Activated CD4-positive, alpha-beta memory T cell treated with anti-CD3 and anti-CD28 coated beads, Interleukin-2, amount 10 ng/mL, durations not matched to agents 7 days and 5 days (primary cell): Measurements from ENCODE around the gene USP27X. TPM values are rescaled to one million over a fixed set of nuclear protein-coding genes. Genes with fewer than 3 reads are reported as not detected.

Source experiments
- CTCF ChIA-PET: fragments of 350-600 bp; sonication (Branson Sonifier 250); formaldehyde crosslinking; loops from one replicate; lab custom pipeline; 2021; ENCODE audit warnings: antibody characterized with exemption, inconsistent platforms; lab: Charles Lee
- POLR2A ChIA-PET: fragments of 350-600 bp; sonication (Branson Sonifier 250); formaldehyde crosslinking; loops from one replicate; lab custom pipeline; 2021; ENCODE audit warnings: antibody characterized with exemption; lab: Charles Lee
- DNase-seq: peaks from one replicate; pipeline ENCODE4 v3.0.0-alpha.2; 2020
- H3K27ac Mint-ChIP-seq: one replicate; pipeline ENCODE4 v1.8.0; 2021; ENCODE audit warnings: mild to moderate bottlenecking, mixed read lengths
- H3K27me3 Mint-ChIP-seq: one replicate; pipeline ENCODE4 v1.8.0; 2021; ENCODE audit warnings: mixed read lengths
- H3K36me3 Mint-ChIP-seq: one replicate; pipeline ENCODE4 v1.8.0; 2021; ENCODE audit warnings: low read depth, mixed read lengths
- H3K4me1 Mint-ChIP-seq: one replicate; pipeline ENCODE4 v1.8.0; 2021; ENCODE audit warnings: mixed read lengths
- H3K4me3 Mint-ChIP-seq: one replicate; pipeline ENCODE4 v1.8.0; 2021; ENCODE audit warnings: mild to moderate bottlenecking, mixed read lengths
- H3K9me3 Mint-ChIP-seq: one replicate; pipeline ENCODE4 v1.8.0; 2021; ENCODE audit warnings: mixed read lengths
- total RNA-seq, 2 experiments: library from RNA; stranded (reverse); gene quantifications; one replicate each; pipeline ENCODE4 v1.2.3, GENCODE V29; 2021

Gene USP27X
- 1 to 10 TPM; 2.1 to 2.4 TPM for total RNA-seq

DNA sequence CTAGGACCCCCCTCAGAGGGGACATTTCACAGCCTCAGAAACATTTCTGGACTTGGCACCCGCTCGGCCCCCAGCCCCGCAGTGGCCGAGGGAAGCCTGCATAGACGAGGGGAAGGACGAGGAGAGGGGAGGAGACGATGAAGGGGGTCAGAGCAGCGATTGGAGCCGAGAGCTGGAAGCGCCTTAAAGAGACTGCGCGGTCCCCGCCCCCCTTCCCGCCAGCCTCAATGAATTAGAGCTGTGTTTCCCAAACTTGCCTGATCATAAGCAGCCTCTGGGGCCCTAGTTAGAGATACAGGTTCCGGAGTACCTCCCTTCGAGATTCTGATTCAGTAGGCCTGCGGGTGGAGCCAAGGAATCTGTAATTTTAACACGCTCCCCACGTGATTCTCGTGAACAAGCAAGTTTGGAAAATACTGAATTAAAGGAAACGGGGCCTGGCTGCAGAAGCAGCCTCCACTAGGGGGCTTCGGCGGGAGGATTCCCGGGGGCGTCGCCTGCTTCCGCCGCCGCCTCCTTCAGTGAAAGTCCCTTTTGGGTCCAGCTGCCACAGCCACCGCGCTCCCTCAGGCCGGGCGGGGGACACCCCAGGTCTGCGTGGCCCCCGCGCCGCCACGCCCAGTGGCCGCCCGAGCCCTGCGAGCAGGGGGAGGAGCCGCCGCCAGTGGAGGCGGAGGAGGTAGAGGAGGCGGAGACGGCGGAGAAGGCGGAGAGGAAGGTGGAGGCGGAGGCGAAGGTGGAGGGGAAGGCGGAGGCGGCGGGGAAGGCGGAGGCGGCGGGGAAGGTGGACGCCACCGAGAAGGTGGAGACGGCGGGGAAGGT lies at the start of gene USP27X:
Gene USP27X (plus strand): TSS at position 651 of the 822 bp plus-strand sequence. CDS start 824 bp downstream, outside the sequence.
- H3K27me3 Mint-ChIP-seq, result peaks cover 2% of the 10 kb centered on the region
- POLR2A ChIA-PET, result interaction anchor here (0.8 to 1.5 kb wide), 2 partner anchors 42 to 43 kb away, joined by 3 read pairs; partner anchors contain the start of gene CLCN5
- no peaks in the 10 kb centered on the region for H3K9me3 Mint-ChIP-seq
- peak within 1 kb of the TSS; percentile 44 for H3K27ac Mint-ChIP-seq
- H3K4me1 Mint-ChIP-seq, result peaks cover 18% of the 10 kb centered on the region
- DNase-seq, result peak; percentile 84
- peak within 1 kb of the TSS; percentile 74 for H3K4me3 Mint-ChIP-seq
- H3K36me3 Mint-ChIP-seq, result no peaks in the 10 kb centered on the region
- CTCF ChIA-PET, result interaction anchor here (0.6 to 2.6 kb wide), 5 partner anchors 23 to 43 kb away, joined by 3 to 17 read pairs (median 5); partner anchors contain the start of gene CLCN5

DNA sequence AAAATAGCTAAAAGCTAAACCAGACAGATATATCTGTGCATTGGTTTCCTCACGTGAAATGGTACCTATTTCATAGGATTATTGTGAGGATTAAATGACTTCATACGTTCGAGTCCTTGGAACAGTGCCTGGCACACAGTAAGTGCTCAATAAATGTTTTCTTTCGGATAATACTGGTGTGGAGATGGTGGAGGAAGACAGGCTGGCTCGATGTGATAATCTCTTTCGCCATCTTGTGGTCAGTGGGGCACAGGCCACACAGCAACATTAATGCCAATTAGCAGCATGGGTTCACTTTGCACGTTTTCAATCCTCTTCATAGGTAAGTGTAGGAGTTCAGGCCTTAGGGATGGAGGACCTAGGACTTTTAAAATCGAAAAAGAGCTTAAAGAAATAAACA lies 40.9 kb upstream of the USP27X start:
- Mint-ChIP-seq H3K9me3 (no peaks in the 10 kb centered on the region), H3K36me3 (no peaks in the 10 kb centered on the region), H3K27ac (no peak overlapping the region), H3K4me1 (no peaks in the 10 kb centered on the region), H3K27me3 (peaks cover 3% of the 10 kb centered on the region), H3K4me3 (no peak overlapping the region)
- POLR2A ChIA-PET, result no interaction called here
- CTCF ChIA-PET, result no interaction called here
- no peak for DNase-seq

DNA sequence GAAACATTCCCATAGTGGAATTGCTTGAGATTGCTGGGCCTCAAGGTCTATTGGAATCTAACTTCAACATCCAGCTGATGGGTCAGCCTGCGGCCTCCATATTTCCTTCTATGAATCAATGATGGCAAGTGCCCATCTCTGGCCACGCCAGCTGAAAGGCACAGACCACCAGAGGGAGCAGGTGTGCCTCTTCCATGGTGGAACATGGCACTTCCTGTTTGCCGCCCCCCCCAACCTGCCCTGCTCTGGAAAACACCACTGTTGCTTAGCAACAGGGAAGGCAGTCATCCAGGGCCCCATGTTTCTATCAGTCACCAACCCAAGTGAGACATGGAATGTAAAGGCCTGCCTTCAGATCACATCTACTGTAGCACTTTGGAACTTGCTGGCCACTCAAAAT lies 38.6 kb upstream of the USP27X start:
- peak; percentile 16 for DNase-seq
- Mint-ChIP-seq H3K36me3 (no peaks in the 10 kb centered on the region), H3K4me3 (no peak overlapping the region), H3K9me3 (no peaks in the 10 kb centered on the region), H3K27ac (no peak overlapping the region), H3K4me1 (no peaks in the 10 kb centered on the region), H3K27me3 (no peaks in the 10 kb centered on the region)
- POLR2A ChIA-PET, result no interaction called here
- CTCF ChIA-PET, result interaction anchor here (1.0 kb wide), 1 partner anchor 36 kb away, joined by 3 read pairs; no protein-coding TSS in a partner anchor

DNA sequence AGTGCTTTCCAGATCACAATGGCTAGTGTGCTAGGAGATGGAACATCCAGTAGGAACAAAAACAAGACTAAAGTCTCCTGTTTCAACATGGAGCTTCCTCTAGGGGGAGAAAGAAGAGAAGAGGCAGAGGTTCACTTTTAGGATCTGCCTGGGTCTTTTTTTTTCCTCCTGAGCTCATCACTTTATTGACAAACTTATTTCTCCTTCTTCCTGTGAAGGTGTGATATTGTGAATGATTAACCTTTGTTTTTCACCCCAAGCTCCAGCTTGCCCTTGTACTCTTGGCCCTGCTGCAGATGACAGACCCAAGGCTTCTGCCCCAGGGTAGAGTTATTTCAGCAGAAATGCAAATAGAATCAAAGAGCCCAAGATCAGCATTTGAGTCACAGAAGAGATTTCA lies 36.7 kb upstream of the USP27X start:
- POLR2A ChIA-PET, result no interaction called here
- no peak for DNase-seq
- Mint-ChIP-seq H3K27ac (no peak overlapping the region), H3K4me3 (no peak overlapping the region), H3K9me3 (no peaks in the 10 kb centered on the region), H3K27me3 (no peaks in the 10 kb centered on the region), H3K4me1 (no peaks in the 10 kb centered on the region), H3K36me3 (no peaks in the 10 kb centered on the region)
- CTCF ChIA-PET, result no interaction called here

GRCh38 chrX:49844611-49845010 lies 34.7 kb upstream of the USP27X start:
- POLR2A ChIA-PET, result no interaction called here
- no peak overlapping the region for H3K27ac Mint-ChIP-seq

DNA sequence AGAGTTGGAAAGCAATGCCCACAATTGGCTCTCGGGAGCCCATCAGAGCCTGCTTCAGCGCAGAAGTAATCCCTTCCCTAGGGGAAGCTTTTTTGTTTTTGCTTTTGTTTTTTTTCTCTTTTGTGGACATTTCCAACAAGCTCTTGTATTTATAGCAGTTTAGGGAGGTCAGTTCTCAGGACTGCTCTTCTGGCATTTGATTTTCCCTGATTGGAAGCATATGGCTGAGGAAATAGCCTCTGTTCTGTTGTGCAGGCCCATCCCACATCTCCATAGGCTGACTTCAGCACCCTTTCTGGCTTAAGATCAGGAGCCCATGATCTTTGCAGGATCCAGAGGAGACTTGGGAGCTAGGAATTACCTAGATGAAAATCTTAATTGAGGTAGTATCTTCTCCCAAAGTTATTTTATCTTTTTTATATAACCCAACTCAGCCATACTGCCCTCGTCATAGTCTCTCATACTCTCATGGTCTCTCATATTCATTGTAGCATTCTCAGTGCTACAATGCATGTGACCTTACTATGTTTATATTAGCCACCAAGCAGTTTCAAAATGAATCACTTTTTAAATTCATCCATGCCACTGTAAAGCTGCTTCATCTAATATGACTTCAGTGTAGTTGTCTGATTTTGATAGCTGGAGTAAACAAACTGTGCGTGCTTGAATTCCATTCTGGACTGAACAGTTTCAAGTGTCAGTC lies 33.4 kb upstream of the USP27X start:
- Mint-ChIP-seq H3K4me1 (no peaks in the 10 kb centered on the region), H3K4me3 (no peak overlapping the region), H3K36me3 (no peaks in the 10 kb centered on the region), H3K27ac (no peak overlapping the region), H3K27me3 (peaks cover 3% of the 10 kb centered on the region), H3K9me3 (no peaks in the 10 kb centered on the region)
- ChIA-PET POLR2A (no interaction called here), CTCF (interaction anchor here (1.9 kb wide), 1 partner anchor 34 kb away, joined by 5 read pairs; the partner anchor contains the start of gene USP27X)
- DNase-seq, result no peak

More at GRCh38 chrX:49844611-49845010, 34.7 kb upstream of the USP27X start:
- Mint-ChIP-seq H3K4me1 (no peaks in the 10 kb centered on the region), H3K27me3 (no peaks in the 10 kb centered on the region), H3K9me3 (no peaks in the 10 kb centered on the region), H3K36me3 (no peaks in the 10 kb centered on the region), H3K4me3 (no peak overlapping the region)
- DNase-seq, result no peak
- CTCF ChIA-PET, result no interaction called here

DNA sequence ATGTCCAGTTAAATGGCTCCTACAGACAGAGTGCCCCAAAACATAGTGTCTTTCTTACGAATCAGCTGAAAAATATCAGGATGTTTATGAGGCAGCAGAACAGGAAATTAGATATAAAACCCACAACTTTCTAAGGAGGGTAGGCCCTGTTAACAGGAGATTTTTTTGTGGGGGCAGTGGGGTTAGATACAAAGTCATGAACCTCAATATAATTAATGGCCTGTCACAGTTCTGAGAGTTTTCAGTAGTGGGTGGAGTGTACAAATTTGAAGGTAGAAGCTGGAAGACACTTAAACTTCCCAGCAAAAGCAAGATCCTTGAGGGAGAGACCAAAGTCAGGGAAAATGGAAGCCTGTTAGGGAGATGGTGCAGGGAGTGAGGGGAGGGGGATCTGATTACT lies 32.8 kb upstream of the USP27X start:
- no peak for DNase-seq
- H3K27ac Mint-ChIP-seq, result no peak overlapping the region
- ChIA-PET POLR2A (no interaction called here), CTCF (interaction anchor here (1.9 kb wide), 1 partner anchor 33 kb away, joined by 5 read pairs; the partner anchor contains the start of gene USP27X)
- peaks cover 3% of the 10 kb centered on the region for H3K27me3 Mint-ChIP-seq
- no peaks in the 10 kb centered on the region for H3K4me1 Mint-ChIP-seq
- H3K4me3 Mint-ChIP-seq, result no peak overlapping the region
- H3K9me3 Mint-ChIP-seq, result no peaks in the 10 kb centered on the region
- H3K36me3 Mint-ChIP-seq, result no peaks in the 10 kb centered on the region

GRCh38 chrX:49848275-49848674 lies 31.0 kb upstream of the USP27X start:
- ChIA-PET POLR2A (no interaction called here), CTCF (no interaction called here)
- no peaks in the 10 kb centered on the region for H3K4me1 Mint-ChIP-seq
- no peak overlapping the region for H3K27ac Mint-ChIP-seq
- no peak for DNase-seq
- no peaks in the 10 kb centered on the region for H3K9me3 Mint-ChIP-seq
- peaks cover 3% of the 10 kb centered on the region for H3K27me3 Mint-ChIP-seq
- H3K4me3 Mint-ChIP-seq, result no peak overlapping the region
- no peaks in the 10 kb centered on the region for H3K36me3 Mint-ChIP-seq

DNA sequence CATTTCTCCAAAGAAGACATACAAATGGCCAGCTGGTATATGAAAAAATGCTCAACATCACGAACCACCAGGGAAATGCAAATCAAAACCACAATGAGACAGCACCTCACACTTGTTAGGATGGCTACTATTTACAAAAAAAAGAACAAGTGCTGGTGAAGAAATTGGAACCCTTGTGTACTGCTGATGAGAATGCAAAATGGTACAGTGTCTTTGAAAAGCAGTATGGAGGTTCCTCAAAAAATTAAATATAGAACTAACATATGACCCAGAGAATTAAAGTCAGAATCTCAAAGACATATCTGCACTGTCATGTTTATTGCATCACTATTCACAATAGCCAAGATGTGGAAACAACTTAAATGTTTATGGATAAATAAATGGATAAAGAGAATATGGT lies 29.3 kb upstream of the USP27X start:
- Mint-ChIP-seq H3K36me3 (no peaks in the 10 kb centered on the region), H3K9me3 (no peaks in the 10 kb centered on the region), H3K4me3 (no peak overlapping the region), H3K27me3 (peaks cover 3% of the 10 kb centered on the region), H3K27ac (no peak overlapping the region), H3K4me1 (no peaks in the 10 kb centered on the region)
- DNase-seq, result no peak
- CTCF ChIA-PET, result no interaction called here
- POLR2A ChIA-PET, result no interaction called here

DNA sequence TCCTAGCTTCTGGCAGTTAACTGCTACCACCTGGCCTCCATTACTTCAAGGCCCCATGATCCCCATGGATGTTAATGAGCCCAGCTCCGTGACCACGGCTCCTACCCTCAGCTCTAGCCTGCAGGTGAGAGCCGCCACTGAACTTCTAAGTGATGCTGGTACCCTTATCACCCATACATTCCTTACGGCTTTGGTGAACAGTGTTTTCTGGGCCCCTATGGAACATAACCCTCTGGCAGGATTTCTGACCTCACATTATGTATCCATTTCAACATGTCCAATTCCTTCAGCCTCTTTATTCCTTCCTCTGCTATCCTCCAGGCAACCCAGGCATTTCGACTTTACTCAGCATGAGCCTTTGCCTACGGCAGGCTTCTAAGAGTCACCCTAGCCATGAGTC lies 25.6 kb upstream of the USP27X start:
- Mint-ChIP-seq H3K4me1 (no peaks in the 10 kb centered on the region), H3K27me3 (peaks cover 3% of the 10 kb centered on the region), H3K27ac (no peak overlapping the region), H3K36me3 (no peaks in the 10 kb centered on the region), H3K4me3 (no peak overlapping the region), H3K9me3 (no peaks in the 10 kb centered on the region)
- POLR2A ChIA-PET, result no interaction called here
- CTCF ChIA-PET, result no interaction called here
- no peak for DNase-seq

DNA sequence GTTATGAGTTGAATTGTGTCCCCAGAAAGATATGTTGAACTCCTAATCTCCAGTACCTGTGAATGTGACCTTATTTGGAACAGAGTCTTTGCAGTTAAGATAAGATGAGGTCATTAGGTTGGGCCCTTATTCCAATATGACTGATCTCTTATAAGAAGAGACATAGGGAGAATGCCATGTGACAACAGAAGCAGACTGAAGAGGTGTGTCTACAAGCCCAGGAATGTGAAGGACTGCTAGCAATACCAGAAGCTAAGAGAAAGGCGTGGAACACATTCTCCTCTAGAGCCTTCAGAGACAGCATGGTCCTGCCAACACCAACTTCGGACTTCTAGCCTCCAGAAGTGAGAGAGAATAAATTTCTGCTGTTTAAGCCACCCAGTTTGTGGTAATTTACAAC lies 22.5 kb upstream of the USP27X start:
- POLR2A ChIA-PET, result no interaction called here
- CTCF ChIA-PET, result no interaction called here
- no peaks in the 10 kb centered on the region for H3K4me1 Mint-ChIP-seq
- no peak for DNase-seq
- no peaks in the 10 kb centered on the region for H3K36me3 Mint-ChIP-seq
- H3K27ac Mint-ChIP-seq, result no peak overlapping the region
- H3K27me3 Mint-ChIP-seq, result peaks cover 2% of the 10 kb centered on the region
- no peaks in the 10 kb centered on the region for H3K9me3 Mint-ChIP-seq
- no peak overlapping the region for H3K4me3 Mint-ChIP-seq

DNA sequence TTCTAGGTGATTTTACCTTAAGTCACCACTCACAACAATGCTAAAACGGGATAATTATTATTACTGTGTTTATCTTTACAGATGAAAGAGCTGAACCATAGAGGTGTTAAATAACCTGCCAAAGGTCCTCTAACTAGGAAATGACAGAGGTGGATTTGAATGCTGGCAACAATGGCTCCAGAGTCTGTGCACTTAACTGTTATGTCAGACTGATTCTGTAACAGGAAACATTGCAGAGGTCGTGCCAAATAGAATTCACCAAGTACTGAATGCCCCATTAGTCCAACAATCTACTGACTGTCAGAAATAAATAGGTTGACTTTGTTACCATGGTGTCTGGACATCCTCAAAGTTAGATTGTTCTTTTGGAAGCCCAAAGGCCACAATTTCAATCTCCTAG lies 20.9 kb upstream of the USP27X start:
- Mint-ChIP-seq H3K27me3 (peaks cover 2% of the 10 kb centered on the region), H3K9me3 (no peaks in the 10 kb centered on the region), H3K4me3 (no peak overlapping the region), H3K4me1 (no peaks in the 10 kb centered on the region), H3K27ac (no peak overlapping the region), H3K36me3 (no peaks in the 10 kb centered on the region)
- DNase-seq, result no peak
- ChIA-PET CTCF (no interaction called here), POLR2A (no interaction called here)

DNA sequence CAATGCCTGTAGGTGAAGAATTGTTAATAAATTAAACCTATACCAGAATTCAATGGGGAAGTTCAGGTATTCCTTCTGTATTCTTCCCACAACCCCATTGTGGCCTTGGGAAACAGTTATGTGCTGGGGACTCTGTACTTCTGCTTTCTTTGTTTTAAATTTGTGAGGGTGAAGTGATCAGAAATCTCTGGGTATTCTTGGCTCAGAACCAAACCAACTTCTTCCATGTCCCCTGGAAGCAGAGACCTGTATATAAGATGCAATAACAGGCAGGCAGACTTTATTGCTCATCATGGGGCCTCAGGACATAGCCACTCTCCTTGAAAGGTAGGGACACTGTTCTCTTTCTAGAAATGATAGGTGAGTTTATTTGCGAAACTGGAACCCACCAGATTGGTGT lies 19.8 kb upstream of the USP27X start:
- peaks cover 2% of the 10 kb centered on the region for H3K27me3 Mint-ChIP-seq
- ChIA-PET POLR2A (no interaction called here), CTCF (no interaction called here)
- no peaks in the 10 kb centered on the region for H3K36me3 Mint-ChIP-seq
- H3K27ac Mint-ChIP-seq, result no peak overlapping the region
- DNase-seq, result no peak
- no peaks in the 10 kb centered on the region for H3K9me3 Mint-ChIP-seq
- no peak overlapping the region for H3K4me3 Mint-ChIP-seq
- H3K4me1 Mint-ChIP-seq, result no peaks in the 10 kb centered on the region
